PFSK-1 (cell line): Measurements from ENCODE around the gene LRBA.

ENCODE experiments used
- FOXP2 ChIP-seq: optimal IDR thresholded peaks from 2 replicates; pipeline ENCODE3; 2011; ENCODE audit warnings: borderline replicate concordance, control low read depth, inconsistent platforms; ENCODE audit not compliant: insufficient read depth; ENCODE audit errors: extremely low read length, extremely low read depth
- POLR2AphosphoS5 ChIP-seq: IDR thresholded peaks from 2 replicates; pipeline ENCODE4 v1.6.1; 2012; ENCODE audit warnings: low read depth, mild to moderate bottlenecking, control low read depth, low read length, moderate library complexity
- REST ChIP-seq, 2 experiments: IDR thresholded peaks; 2 replicates each; pipeline versions ENCODE4 v1.6.1 to v1.8.0; 2011 to 2012; ENCODE audit warnings: low read depth in 2 of 2, low read length in 2 of 2, control low read depth in 1 of 2, inconsistent platforms in 1 of 2, mild to moderate bottlenecking in 1 of 2, moderate library complexity in 1 of 2; ENCODE audit not compliant: insufficient read depth in 1 of 2
- SIN3A ChIP-seq: IDR thresholded peaks from 2 replicates; pipeline ENCODE4 v1.6.1; 2012; ENCODE audit warnings: mild to moderate bottlenecking, low read length, moderate library complexity, borderline replicate concordance; ENCODE audit not compliant: insufficient read depth
- TAF1 ChIP-seq: IDR thresholded peaks from 2 replicates; pipeline ENCODE4 v1.6.1; 2012; ENCODE audit warnings: low read length, control low read depth, borderline replicate concordance; ENCODE audit not compliant: insufficient read depth

The LRBA gene

GRCh38 chr4:150546286-150546685 lies 468.8 kb downstream of the LRBA start:
- TF ChIP-seq TAF1 (no peak), FOXP2 (no peak), SIN3A (no peak), POLR2AphosphoS5 (no peak), REST (IDR thresholded peaks at IDR 0.05; ENCODE audit: insufficient read depth in 1 of 2, low read depth in 2 of 2, low read length in 2 of 2) (no peak)

- TF ChIP-seq FOXP2 (no peak), REST (IDR thresholded peaks at IDR 0.05; ENCODE audit: insufficient read depth in 1 of 2, low read depth in 2 of 2, low read length in 2 of 2) (no peak), POLR2AphosphoS5 (no peak), SIN3A (no peak), TAF1 (no peak)
Measured at GRCh38 chr4:150543042-150543441, 472.0 kb downstream of the LRBA start.

GRCh38 chr4:150541681-150542080 lies 473.4 kb downstream of the LRBA start:
- TF ChIP-seq FOXP2 (no peak), REST (IDR thresholded peaks at IDR 0.05; ENCODE audit: insufficient read depth in 1 of 2, low read depth in 2 of 2, low read length in 2 of 2) (no peak), TAF1 (no peak), SIN3A (no peak), POLR2AphosphoS5 (no peak)

GRCh38 chr4:150540959-150541360 lies 474.1 kb downstream of the LRBA start:
- TF ChIP-seq REST (IDR thresholded peaks at IDR 0.05; ENCODE audit: insufficient read depth in 1 of 2, low read depth in 2 of 2, low read length in 2 of 2) (no peak), SIN3A (no peak), POLR2AphosphoS5 (no peak), TAF1 (no peak), FOXP2 (no peak)

GRCh38 chr4:150540536-150540935 lies 474.5 kb downstream of the LRBA start:
- no peak for TF ChIP-seq SIN3A
- TF ChIP-seq POLR2AphosphoS5 = no peak

GRCh38 chr4:150534818-150535217 lies 480.3 kb downstream of the LRBA start:
- TF ChIP-seq REST (IDR thresholded peaks at IDR 0.05; ENCODE audit: insufficient read depth in 1 of 2, low read depth in 2 of 2, low read length in 2 of 2) = no peak
- no peak for TF ChIP-seq SIN3A
- TF ChIP-seq TAF1 = no peak
- no peak for TF ChIP-seq FOXP2
- no peak for TF ChIP-seq POLR2AphosphoS5
